NB4 (cell line): Measurements from ENCODE around the gene PRKAB1.
"Not testable (repeated sequence)": the region's sequence is repeated elsewhere in the genome, so short reads cannot be mapped to it uniquely, and the experiment has no call there.

ENCODE experiments used
- DNase-seq: peaks from one replicate; pipeline ENCODE4 v3.0.0; 2010; ENCODE audit warnings: low read depth
- H3K4me3 ChIP-seq: one replicate; pipeline ENCODE4 v1.5.1; 2011; ENCODE audit warnings: mild to moderate bottlenecking, low read depth, low read length, moderate library complexity
- MYC ChIP-seq: IDR thresholded peaks from 2 replicates; pipeline ENCODE4 v1.6.1; 2011; ENCODE audit warnings: low read depth, low read length
- POLR2A ChIP-seq: IDR thresholded peaks from 2 replicates; pipeline ENCODE4 v1.6.1; 2011; ENCODE audit warnings: mild to moderate bottlenecking; ENCODE audit not compliant: insufficient read length; ENCODE audit errors: extremely low read depth
- TF ChIP-seq, protein P1 (sequence below): IDR thresholded peaks from 2 replicates; pipeline ENCODE4 v1.6.1; 2011; ENCODE audit warnings: low read depth, low read length
- TF ChIP-seq, protein P2 (sequence below): IDR thresholded peaks from one replicate; pipeline ENCODE4 v1.5.1; 2012; ENCODE audit warnings: low read depth, low read length

PRKAB1 gene

DNA sequence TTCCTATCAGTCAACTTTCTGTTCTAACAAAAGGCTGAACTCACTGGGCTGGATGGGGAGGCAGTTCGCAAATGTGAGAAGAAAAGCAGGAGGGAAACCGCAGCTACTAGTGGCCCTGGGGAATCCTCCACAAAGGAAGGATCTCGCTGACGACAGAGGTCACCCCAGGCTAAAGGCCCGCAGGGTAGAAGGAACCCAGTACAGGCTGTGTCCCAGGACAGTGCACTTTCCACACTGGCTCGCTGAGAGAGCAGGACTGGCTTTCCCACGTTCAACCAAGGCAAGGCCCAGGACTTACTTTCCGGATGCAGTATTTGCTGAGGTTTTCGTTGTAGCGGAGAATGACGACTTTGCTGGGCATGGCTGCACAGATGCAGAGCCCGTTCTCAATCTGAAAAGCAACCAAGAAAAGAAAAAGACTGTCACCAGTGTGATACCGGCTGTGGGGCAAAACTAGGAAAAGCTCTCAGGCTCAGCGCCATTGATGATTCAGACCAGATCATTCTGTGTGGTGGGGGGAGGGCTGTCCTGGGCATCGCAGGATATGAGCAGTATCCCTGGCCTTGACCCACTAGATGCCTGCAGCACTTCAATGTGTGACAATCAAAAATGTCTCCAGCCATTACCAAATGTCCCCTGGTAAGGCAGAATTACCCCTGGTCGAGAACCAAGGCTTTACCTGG lies 36.3 kb downstream of the PRKAB1 start:
- TF ChIP-seq MYC (no peak), POLR2A (no peak)
- TF ChIP-seq, protein P1, sequence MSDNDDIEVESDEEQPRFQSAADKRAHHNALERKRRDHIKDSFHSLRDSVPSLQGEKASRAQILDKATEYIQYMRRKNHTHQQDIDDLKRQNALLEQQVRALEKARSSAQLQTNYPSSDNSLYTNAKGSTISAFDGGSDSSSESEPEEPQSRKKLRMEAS: no peak
- TF ChIP-seq, protein P2, sequence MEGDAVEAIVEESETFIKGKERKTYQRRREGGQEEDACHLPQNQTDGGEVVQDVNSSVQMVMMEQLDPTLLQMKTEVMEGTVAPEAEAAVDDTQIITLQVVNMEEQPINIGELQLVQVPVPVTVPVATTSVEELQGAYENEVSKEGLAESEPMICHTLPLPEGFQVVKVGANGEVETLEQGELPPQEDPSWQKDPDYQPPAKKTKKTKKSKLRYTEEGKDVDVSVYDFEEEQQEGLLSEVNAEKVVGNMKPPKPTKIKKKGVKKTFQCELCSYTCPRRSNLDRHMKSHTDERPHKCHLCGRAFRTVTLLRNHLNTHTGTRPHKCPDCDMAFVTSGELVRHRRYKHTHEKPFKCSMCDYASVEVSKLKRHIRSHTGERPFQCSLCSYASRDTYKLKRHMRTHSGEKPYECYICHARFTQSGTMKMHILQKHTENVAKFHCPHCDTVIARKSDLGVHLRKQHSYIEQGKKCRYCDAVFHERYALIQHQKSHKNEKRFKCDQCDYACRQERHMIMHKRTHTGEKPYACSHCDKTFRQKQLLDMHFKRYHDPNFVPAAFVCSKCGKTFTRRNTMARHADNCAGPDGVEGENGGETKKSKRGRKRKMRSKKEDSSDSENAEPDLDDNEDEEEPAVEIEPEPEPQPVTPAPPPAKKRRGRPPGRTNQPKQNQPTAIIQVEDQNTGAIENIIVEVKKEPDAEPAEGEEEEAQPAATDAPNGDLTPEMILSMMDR: no peak
- peak; percentile 37 for DNase-seq
- H3K4me3 ChIP-seq: no peak overlapping the region

DNA sequence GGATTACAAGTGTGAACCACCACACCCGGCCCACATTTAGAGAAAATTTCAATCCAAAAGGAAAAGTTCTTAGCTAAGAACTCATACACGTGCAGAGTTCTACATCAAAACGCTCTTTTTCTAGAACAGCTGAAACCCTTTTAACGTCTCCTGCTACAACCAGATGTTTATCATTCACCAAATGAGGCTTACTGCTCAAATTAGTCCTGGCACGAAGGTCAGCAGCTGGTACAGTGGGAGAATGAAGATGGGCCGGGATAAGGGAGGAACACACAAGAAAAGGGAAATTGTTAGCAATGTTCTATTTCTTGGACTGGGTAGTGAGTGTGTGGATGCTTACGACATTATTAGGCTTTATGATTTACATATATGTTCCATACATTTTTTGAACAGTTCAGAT lies 37.2 kb downstream of the PRKAB1 start:
- no peak for DNase-seq
- H3K4me3 ChIP-seq: no peak overlapping the region
- TF ChIP-seq MYC (no peak), POLR2A (no peak)
- TF ChIP-seq, protein P2: no peak
- TF ChIP-seq, protein P1: no peak

DNA sequence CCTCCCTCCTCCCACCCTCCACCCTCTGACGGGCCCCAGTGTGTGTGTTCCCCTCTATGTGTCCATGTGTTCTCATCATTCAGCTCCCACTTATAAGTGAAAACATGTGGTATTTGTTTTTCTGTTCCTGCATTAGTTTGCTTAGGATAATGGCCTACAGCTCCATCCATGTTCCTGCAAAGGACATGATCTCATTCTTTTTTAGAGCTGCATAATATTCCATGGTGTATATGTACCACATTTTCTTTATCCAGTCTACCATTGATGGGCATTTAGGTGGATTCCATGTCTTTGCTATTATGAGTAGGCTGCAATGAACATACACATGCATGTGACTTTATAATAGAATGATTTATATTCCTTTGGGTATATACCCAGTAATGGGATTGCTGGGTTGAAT lies 38.5 kb downstream of the PRKAB1 start:
- H3K4me3 ChIP-seq: not testable (repeated sequence)

DNA sequence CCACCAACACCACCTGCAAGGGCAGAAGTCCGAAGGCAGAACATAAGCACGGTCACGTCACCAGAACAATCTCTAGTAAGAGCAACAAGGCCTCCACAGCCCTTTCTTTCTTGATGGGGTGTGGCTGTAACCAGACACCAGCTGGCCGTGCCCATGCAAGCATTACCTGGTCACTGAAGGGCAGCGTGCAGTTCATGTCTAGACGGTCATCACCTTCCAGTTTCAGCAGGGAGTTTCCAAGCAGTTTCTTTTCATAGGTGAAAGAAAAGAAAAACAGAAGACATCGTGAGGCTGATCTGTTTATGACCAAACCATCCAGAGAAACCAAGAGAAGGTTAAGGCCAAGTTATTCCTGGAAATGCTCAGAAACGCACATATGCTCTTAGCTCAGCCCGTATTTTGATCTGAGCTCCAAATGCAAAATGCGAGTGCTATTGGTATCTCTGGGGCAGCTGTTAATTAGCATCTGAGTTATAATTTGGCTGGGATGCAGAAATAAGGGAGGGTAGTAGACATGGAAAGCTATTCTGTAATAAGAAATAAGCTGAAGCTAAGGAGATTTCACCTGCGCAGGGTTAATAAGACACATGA lies 42.5 kb downstream of the PRKAB1 start:
- TF ChIP-seq, protein P1: no peak
- TF ChIP-seq POLR2A (no peak), MYC (no peak)
- TF ChIP-seq, protein P2: no peak
- H3K4me3 ChIP-seq: no peak overlapping the region
- DNase-seq: no peak

More for the DNA sequence above, 38.5 kb downstream of the PRKAB1 start:
- DNase-seq: not testable (repeated sequence)

DNA sequence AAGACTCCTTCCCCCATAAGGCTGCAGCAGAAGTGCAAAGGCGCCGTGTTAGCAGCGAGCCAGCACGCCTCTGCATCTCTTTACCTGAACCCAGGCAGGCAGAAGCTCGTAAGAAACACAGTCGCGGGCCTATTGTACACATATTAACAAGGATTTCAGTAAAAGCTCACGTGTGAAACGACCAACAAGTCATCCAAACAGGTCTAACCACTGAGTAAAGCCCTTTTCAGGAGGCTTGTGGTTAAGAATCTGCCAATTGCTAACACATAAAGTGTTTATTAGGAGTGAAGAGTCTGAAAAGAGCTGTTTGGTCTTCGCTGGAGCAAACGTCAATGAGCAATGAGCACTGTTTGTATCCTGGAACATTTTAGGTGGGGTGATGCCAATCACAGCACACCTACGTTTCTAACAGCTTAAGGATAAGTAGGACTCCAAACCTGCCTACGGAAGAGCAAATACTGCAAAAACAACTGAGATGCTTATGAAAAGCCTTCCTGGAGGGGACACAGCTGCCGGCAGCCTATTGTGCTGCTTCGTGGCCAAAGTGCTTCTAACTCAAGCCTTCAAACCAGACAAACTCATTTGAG lies 43.1 kb downstream of the PRKAB1 start:
- no peak for DNase-seq
- no peak overlapping the region for H3K4me3 ChIP-seq
- TF ChIP-seq, protein P2: no peak
- TF ChIP-seq, protein P1: no peak
- TF ChIP-seq POLR2A: no peak
- TF ChIP-seq MYC: no peak

DNA sequence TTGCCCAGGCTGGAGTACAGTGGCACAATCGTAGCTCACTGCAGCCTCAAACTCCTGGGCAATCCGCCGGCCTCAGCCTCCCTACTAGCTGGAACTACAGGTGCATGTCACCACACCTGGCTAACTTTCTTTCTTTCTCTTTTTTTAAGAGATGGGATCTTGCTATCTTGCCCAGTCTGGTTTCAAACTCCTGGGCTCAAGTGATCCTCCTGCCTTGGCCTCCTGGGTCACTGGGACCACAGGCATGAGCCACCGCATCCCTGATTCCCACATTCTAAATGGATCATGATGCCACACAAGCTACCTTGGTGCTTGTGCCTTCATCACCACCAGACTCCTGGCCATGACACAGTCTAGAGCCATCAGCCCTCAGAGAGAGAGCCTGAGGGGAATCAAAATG lies 43.8 kb downstream of the PRKAB1 start:
- no peak for TF ChIP-seq MYC
- TF ChIP-seq POLR2A: no peak
- TF ChIP-seq, protein P2: no peak
- TF ChIP-seq, protein P1: no peak
- no peak for DNase-seq
- no peak overlapping the region for H3K4me3 ChIP-seq
